IPS-11a (cell line): ENCODE measurements around the gene LGALSL.

Experiments
- H3K4me3 ChIP-seq: one replicate; pipeline ENCODE4 v1.5.1; 2013; ENCODE audit warnings: low read depth, low read length, control low read depth

LGALSL gene

DNA sequence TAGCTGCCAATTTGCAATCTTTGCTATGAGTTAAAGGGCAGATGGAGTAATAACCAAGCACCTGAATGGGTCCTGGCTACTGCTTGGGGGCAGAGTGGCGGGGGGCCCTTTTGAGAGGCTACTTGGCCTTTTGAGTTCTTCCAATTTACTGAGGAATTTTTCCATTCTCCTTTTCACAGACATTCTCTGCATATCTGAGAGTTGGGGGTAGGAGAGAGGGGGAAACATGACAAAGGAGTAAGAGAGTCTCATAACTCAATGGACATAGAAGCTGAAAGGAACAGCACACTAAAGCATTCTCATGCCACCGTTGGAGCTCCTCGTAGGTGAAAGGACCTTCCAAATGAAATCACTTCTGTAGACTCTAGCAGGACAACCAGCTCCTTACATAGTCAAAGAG lies 16.1 kb downstream of the LGALSL start:
- no peak overlapping the region for H3K4me3 ChIP-seq

DNA sequence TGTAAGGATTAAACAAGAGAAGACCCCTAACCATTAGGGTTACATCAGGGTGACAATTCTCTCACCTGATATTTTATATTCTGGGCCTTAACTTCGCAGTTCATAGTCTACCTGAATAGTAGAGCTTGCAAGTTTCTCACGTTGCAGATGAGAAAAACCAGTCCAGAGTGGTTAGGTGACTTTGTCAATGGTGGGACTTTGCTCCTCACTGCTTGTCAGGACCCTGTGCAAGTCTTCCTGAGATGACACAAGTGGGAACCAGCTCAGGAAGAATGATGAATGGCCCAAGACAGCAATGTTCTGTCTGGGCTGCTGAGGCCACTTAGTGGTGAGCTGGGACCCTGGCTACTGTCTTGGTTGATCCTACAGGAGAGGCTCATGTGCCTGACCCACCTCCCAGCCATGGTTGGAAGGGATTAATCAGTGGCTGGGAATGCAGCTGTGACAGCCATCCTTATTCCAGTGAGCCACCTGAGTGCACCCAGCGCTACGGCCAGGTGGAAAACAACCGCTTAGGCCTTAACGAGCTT lies 16.9 kb downstream of the LGALSL start:
- no peak overlapping the region for H3K4me3 ChIP-seq

DNA sequence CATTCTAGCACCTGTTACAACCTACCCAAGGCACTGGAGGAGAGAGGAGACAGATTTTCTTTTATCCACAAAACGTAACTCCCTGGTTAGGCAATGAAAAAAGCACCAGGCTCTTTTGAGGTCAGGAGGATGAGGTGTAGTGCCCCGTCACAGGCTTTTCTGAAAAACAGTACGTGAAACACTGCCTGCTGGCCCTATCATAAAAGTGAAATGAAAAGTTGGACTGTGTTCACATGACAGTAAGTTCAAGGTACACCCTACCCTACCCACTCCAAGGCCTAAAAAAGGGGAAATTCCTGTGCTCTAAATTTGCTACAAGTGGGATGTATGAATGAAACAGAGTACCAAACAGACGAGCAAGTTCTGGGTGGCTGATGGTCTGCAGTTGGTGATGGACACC lies 17.6 kb downstream of the LGALSL start:
- no peak overlapping the region for H3K4me3 ChIP-seq

DNA sequence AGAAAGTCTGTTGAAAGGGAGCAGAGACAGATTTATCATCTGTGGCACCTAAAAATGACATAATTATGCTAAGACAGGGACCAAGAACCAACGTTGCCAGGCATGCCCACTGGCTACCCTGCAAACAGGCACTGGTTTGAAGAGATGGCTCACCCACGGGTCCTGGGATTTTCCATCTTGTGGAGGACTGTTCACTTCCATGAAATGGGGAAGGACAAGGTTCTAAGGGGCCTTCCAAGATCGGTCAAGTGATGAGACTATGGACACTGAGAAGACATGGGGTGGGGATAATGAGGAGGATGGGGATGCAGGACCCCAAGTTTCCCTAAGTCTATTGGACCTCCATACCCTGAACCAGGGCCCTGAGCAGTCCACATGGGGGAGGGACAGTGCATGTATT lies 18.9 kb downstream of the LGALSL start:
- no peak overlapping the region for H3K4me3 ChIP-seq

DNA sequence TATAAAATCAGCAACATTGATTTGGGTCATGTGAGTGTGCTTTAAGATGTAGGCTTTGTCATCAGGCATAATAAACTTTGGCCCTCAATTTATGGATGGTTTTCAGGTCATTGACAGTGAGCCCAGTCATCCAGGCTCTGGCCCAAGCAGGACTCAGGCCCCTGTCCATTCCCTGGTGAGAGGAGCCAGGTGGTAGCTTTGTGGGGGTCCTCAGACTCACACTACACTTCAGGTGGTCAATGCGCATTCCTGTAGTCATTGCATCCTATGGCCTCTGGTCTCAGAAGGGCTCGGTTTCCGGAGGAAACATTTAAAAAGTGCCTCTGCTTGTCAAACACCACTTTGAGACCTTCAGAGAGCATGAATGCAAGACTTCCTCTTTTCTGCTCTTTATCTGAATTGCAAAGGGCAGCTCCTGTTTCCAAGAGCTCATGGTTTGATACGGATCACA lies 20.2 kb downstream of the LGALSL start:
- H3K4me3 ChIP-seq, result no peak overlapping the region

DNA sequence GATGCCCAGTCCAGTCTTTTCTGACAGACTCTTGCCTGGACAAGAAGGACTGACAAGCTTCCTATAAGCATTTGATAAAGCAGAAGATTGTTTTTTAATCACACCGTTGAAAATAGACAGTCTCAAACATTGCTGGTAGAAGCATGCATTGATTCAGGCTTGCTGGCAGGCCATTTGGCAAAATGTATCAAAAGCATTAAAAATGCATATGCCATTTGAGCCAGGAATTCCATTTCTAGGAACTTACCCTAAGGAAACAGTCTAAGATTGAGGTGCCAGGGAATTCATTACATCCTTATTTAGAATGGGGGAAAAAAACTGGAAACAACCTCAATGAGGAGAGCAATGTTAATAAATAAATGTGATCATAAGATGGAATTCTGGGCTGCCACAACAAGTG lies 20.7 kb downstream of the LGALSL start:
- no peak overlapping the region for H3K4me3 ChIP-seq

DNA sequence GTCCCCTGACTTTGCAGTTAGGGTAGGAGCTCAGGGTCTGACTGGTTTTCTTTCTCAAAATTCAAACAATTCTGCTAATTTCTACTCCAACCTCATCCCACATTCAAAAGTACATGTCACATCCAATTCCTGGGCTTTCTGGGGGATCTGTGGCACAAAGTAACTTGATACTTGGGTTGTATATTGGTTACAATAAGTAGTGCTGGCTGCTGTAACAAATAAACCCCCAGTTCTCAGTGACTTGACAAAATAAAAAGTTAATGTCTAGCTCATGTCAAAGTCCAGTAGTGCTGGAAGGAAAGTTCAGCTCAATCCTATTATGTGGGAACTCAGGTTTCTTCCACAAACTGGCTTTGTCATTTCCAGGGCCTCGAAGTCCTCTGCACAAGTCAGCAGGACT lies 23.1 kb downstream of the LGALSL start:
- no peak overlapping the region for H3K4me3 ChIP-seq

DNA sequence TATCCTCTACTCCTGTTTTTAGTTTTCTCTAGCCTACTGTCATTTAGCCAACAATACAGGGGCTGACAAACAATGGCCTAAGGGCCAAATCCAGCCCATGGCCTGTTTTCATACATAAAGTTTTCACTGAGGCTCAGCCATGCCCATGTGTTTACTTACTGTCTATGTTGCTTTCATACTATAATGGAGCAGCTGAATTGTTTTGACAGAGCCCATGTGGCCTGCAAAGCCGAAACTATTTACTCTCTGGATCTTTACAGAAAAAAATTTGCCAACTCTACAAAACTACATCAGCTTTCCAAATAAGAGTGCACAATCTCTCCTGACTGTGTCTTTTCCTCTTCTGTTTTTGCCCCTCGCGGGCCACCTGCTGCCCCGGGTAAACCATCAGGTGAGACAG lies 24.0 kb downstream of the LGALSL start:
- no peak overlapping the region for H3K4me3 ChIP-seq

DNA sequence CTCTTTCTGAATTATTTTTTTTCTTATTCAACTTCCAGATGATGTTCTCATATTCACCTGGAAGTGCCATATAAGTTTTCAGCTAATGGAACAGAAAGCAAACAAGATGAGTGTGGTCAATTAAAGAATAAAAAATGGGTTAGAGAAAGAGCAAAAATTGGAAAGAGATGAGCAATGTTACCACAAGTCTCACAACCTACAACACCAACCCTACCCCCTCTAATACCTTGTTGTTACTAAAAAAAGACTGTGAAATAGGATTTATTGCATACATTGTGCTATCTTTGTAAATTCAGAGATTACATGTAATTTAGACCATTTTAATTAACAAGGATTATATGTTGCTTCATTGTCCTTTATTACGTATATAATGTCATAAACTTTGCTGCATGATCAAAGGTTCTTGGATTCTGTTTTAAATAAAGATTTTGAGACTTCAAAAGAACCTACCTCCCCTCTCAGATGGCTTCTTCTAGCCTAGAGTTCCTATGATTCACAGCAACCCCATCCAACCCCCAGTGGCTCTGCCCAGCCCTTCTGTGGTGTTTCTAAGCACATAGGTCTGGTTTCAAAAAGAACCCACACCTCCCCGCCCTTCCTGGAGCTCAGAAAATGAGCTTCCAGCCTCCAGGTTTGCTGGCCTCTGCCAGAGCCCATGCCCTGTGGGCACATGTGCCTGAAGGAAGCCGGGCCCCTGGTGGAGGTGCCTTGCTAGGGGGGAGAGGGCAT lies 24.7 kb downstream of the LGALSL start:
- no peak overlapping the region for H3K4me3 ChIP-seq

DNA sequence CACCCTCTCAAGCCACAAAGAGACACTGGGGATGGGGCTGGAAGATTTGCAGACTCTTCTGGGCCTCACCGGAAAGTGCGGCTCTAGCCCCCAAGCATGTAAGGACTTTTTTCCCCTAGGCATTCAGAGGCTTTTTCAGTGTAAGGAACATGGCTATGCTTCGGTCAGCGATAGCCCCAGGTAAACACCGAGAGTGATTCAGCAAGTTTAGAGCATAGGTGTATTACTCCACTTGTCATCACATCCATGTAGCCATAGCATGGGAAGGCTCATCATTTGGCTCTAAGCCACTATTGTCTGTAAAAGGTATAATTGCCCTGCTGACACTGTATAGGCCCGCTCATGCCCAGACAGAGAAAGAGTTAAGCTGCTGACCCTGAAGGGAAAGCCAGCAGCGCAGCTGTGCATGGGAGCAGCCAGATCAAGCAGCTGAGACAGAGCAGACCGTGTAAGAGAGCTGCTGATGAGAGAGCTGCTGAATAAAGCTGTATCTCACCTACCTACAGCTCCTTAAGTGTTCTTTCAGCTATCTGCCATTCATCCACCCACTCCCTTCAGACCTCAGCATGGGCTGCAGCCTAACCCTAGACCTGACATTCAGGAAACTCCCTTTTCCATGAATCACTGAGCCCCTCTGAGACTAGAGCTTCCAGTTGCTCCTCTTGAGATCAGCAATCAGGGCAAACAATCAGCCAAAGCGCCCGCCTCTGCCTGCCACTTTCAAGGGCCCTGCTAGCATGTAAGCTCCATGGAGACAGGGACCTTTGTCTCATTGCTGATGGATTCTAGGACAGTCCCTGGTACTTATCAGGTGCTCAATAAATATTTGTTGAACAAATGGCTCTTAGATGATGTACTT lies 25.5 kb downstream of the LGALSL start:
- no peak overlapping the region for H3K4me3 ChIP-seq

DNA sequence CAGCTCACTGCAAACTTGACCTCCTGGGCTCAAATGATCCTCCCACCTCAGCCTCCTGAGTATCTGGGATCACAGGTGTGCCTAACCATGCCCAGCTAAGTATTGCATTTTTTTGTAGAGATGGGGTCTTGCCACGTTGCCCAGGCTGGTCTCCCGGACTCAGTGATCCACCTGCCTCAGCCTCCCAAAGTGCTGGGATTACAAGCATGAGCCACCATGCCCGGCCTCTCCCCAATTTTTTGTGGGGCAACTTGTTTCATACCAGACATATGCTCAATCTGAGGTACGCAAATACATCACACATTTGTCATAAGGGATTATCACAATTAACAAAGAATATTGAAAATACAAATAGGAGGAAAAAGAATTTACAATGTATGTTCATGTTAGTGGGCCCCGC lies 27.7 kb downstream of the LGALSL start:
- no peak overlapping the region for H3K4me3 ChIP-seq

DNA sequence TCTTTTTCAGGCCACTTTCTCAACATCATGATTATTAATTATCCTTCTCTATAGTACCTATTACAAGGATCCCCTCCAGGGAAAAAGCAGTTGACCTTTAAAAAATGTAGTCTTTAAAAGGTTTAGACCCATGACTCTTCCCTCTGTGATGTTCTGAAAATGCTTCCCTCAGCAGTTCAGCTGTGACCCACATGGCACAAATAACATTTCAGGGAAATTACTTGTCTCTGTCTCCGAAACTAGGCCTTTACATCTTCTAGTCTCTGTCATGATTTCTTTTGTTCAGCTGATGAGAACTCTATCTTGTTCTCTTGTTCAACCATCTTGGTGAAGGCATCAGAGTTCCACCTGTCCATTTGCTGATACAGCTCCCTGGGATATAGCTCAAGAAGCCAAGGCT lies 28.3 kb downstream of the LGALSL start:
- H3K4me3 ChIP-seq, result no peak overlapping the region

DNA sequence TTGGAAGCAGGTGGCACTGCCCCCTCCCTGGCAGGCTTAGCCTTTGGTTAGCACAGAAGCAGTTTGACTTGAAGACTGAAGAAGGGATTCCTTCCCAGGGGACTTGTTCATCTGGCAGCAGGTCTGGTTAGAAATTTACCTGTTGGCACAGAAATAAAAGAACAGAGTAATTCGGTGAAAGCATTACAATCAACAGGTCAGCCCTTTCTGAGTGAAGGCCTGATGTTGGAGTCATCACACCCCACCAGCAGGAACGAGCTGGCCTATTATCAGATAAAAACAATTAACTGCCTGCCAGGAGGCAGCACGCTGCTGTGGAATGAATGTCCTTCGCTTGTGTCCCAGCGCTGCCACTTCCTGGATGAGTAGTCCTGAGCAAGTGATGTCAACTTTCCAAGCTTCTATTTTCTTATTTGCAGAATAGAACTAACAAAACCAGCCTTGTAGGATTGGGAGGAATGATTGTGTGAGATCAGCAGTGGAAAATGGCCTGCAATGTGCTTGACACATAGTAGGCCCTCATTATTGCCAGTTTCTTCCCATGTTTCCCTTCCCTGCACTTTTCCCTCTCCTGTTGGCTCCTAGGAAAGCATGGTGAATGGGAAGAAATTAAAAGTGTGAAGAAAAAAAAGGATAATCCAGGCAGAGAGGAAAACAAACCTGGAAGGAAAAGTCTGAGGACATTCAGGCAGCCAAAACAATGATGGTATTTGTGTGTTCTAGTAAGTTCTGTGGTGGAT lies 29.0 kb downstream of the LGALSL start:
- H3K4me3 ChIP-seq, result no peak overlapping the region

DNA sequence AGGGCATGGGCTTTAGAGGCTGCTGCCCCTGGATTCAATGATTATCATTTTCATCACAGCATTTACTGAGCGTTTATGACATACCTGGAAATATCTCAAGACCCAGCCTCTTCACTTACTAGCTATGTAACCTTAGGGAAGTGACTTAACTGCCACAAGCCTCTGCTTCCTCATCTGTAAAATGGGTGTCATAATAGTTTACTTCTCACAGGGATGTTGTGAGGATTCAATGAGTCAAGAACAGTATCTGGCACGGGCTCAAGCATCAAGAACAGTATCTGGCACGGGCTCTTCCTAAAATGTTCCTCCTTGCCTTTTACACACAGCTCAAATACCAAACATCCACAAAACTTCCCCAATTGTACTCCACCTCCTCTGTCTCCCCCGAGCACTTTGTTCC lies 31.4 kb downstream of the LGALSL start:
- no peak overlapping the region for H3K4me3 ChIP-seq

DNA sequence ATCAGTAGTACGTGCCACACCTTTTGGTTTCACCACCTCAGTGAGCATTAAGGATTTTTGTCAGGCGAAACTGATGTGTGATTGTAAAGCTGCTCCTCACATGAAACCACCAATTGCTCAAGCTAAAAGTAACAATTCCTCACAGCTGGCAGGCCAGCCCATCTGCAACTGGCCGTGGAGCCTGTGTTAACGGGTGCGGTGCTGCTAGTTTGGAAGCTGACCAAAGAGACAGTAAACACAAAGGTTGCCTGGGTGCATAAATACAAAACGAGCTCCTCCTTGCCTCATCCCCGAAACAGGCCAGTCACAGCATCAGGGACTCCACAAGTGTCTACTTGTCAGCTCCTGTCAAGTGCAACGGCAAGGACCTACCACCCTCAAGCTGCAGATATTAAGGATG lies 32.0 kb downstream of the LGALSL start:
- H3K4me3 ChIP-seq, result no peak overlapping the region

DNA sequence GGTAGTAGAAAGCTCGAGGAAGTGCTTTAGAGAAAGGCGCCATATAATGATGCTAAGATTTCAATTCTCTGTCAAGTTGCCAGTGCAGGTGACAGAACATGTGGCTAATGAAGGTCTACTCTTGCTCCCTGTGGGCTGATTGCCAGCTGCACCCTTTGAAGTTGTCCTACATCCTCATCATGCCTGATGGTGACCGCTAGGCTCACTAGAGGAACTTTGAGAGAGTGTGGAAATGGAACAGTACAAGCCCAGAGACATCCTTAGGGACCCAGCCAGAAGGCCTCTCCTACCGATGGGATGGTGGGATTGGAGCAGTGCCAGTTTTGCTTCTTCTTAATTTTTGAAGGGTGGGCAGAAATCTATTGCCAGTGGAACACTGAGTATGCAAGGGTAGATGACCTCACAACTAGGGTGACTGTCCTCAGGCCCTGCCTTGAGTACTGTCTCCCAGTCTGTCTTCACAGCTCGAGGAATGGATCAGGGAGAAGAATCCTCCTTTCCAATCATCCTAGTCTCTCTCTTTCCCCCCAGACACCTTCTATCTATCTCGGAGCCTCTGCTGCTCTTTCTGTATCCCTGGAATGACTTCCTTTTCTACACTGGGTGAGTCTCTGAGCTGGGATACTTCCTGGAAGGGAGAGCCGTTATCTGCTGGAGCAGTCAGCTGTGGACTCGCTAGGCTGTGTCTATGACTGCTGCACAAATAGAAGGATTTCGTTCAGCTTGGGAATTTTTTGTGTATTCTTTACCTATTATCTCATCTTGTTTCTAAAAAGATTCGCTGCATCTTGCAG lies 33.5 kb downstream of the LGALSL start:
- H3K4me3 ChIP-seq, result no peak overlapping the region

DNA sequence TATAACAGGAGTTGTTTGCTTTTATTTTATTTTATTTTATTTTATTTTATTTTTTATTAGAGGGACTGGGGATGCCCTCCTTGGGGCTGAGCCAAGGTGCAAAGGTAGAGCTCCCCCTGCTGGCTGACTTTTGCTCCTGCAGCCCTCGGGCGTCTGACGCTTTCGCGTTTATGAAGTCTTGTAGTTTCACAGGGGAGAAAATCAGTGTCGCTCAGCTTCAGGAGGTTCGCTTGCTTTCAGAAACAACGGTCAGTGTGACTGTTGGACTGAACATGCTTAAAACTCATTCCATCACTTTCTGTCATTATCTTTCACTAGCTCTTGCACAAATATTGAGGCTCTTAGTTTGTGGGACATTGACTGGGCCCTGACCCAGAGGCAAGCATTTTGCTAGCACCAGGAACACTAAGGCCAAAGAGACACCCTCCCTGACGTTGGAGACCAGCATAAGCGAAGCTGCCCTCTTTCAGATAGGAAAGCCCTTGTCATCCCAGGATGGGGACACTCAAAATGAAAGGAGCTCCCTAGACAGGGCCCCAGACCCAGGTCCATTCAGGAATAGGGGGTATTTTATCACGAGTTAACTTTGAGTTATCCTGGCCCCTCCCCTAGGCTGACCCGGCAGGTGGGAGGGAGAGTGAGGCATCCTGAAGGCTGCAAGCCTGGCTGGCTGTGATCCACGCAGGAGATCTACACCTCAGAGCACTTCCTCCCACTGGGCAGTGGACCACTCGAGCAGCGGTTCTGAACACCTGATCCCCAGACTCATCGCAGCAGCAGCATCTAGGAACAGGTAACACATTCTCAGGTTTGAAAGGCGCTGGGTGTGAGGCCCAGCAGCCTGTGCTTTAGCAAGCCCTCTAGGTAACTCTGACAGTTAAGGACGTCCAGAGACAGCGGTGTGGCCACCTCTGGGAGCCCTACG lies 34.4 kb downstream of the LGALSL start:
- no peak overlapping the region for H3K4me3 ChIP-seq

DNA sequence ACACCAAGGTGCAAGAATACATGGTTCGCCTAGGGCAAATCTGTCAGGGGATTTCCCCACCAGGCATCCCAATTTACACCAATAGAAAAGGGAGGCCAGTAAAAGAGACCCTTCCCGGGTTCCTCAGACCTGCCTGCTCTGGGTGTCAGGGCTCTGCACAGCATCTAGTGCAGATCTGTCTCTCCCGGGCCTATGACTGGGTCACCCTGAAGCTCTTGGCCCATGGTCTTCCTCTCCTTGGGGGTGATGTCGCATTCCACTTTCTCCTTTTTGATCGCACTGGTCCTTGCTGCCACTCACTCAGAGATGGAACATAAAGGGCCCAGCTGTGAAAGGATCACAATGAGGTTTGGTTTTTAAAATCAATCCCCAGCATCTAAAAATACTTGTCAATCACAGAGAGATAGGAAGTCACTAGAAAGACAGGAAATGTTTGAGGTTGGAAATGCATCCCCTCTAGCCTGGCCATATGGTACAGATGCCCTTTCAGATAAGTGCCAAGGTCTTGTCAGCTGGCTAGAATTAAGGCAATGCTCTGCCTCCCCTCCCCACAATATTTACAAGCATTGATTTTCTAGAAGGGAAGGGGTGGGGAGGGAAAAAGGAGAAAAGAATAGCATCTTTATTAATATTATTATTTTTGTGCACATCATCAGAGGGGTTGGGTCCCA lies 35.3 kb downstream of the LGALSL start:
- H3K4me3 ChIP-seq, result no peak overlapping the region

DNA sequence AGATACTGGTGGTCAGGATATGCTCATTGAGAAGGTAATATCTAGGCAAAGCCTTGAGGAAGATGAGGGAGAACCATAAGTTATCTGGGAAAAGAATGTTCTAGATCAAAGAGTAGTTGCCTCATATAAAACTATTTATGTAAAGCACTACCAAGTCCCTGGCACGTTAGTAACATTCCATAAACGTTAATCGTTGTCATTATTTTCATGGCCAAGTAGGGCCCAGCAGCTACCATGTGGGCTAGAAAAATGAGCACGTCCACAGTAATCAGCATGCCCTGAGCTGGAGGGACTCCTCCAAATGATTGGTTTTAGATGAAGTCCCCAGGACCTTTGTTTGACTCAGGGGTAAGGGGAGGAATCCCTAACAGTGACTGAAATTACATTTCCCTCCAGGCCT lies 37.5 kb downstream of the LGALSL start:
- H3K4me3 ChIP-seq, result no peak overlapping the region
